ENCODE data around the gene DSCAM. TPM values are rescaled to one million over a fixed set of nuclear protein-coding genes. Genes with fewer than 3 reads are reported as not detected.

The DSCAM gene
- total RNA-seq, 4 donors from 2014 or later = 0.17 TPM; not detected in 3

GRCh38 chr21:40689217-40689616, 157.7 kb downstream of the DSCAM start:
- no peak for TF ChIP-seq CTCF (IDR thresholded peaks at IDR 0.05; ENCODE audit: low read depth)

GRCh38 chr21:40688106-40688864, 158.7 kb downstream of the DSCAM start:
- no peak for TF ChIP-seq CTCF (IDR thresholded peaks at IDR 0.05; ENCODE audit: low read depth)

GRCh38 chr21:40687625-40688024, 159.3 kb downstream of the DSCAM start:
- no peak for TF ChIP-seq CTCF (IDR thresholded peaks at IDR 0.05; ENCODE audit: low read depth)

- no peak for TF ChIP-seq CTCF (IDR thresholded peaks at IDR 0.05; ENCODE audit: low read depth)
Observed at GRCh38 chr21:40686526-40686925, 160.4 kb downstream of the DSCAM start.

GRCh38 chr21:40685141-40685540, 161.8 kb downstream of the DSCAM start:
- no peak for TF ChIP-seq CTCF (IDR thresholded peaks at IDR 0.05; ENCODE audit: low read depth)

GRCh38 chr21:40684726-40685125, 162.2 kb downstream of the DSCAM start:
- no peak for TF ChIP-seq CTCF (IDR thresholded peaks at IDR 0.05; ENCODE audit: low read depth)

GRCh38 chr21:40683349-40683748, 163.6 kb downstream of the DSCAM start:
- no peak for TF ChIP-seq CTCF (IDR thresholded peaks at IDR 0.05; ENCODE audit: low read depth)
